Right lobe of liver (tissue), 6 donors: Measurements from ENCODE around the gene NLGN1. TPM values are rescaled to one million over a fixed set of nuclear protein-coding genes. Genes with fewer than 3 reads are reported as not detected.
"Not testable (repeated sequence)": the region's sequence is repeated elsewhere in the genome, so short reads cannot be mapped to it uniquely, and the experiment has no call there.

Experiments used
- ATAC-seq, 4 donors: fragments of 200-7000 bp; cut with Tn5 transposase; one replicate each; pipeline ENCODE4 v1.9.1; 2020; ENCODE audit warnings: mild to moderate bottlenecking in 4 of 4, moderate library complexity in 4 of 4
- DNase-seq, 3 donors: peaks; one replicate each; pipeline ENCODE4 v3.0.0-alpha.2; 2020
- H3K27ac ChIP-seq, 3 donors: fragments of 200-600 bp; one replicate each; pipeline ENCODE4 v1.8.0; 2022
- H3K27me3 ChIP-seq, 2 donors: fragments of 200-600 bp; one replicate each; pipeline ENCODE4 v1.8.0; 2022
- H3K36me3 ChIP-seq, 4 donors: fragments of 200-600 bp; sonication (generic) in 1 of 4; one replicate each; pipeline versions ENCODE4 v1.5.1 to v1.8.0; 2017 to 2022; ENCODE audit warnings: control low read depth in 1 of 4
- H3K4me1 ChIP-seq, 4 donors: fragments of 200-600 bp; sonication (generic) in 1 of 4; one replicate each; pipeline versions ENCODE4 v1.5.1 to v1.8.0; 2017 to 2022; ENCODE audit warnings: control low read depth in 1 of 4
- H3K4me3 ChIP-seq, 3 donors: fragments of 200-600 bp; one replicate each; pipeline ENCODE4 v1.8.0; 2022
- H3K9me3 ChIP-seq, 4 donors: fragments of 200-600 bp; sonication (generic) in 1 of 4; one replicate each; pipeline versions ENCODE4 v1.5.1 to v1.8.0; 2017 to 2022; ENCODE audit warnings: control low read depth in 1 of 4
- CTCF ChIP-seq, 4 donors: fragments of 200-600 bp in 3 of 4; fragments of 450-650 bp in 1 of 4; IDR thresholded peaks; one replicate each; pipeline versions ENCODE4 v1.5.1 to v1.8.0; 2016 to 2022; ENCODE audit warnings: antibody characterized with exemption in 4 of 4, mild to moderate bottlenecking in 2 of 4
- POLR2A ChIP-seq: fragments of 450-650 bp; IDR thresholded peaks from one replicate; pipeline ENCODE4 v1.6.1; 2017; ENCODE audit warnings: antibody characterized with exemption, mild to moderate bottlenecking
- WGBS: methylation state at CpG from one replicate; pipeline ENCODE4 v1.1.6; 2018; ENCODE audit warnings: low coverage, low lambda C conversion rate; ENCODE audit not compliant: insufficient coverage; ENCODE audit errors: missing lambda C conversion rate; 5-methylcytosine and 5-hydroxymethylcytosine counted together
- intact Hi-C, 2 donors: fragments of 100-400 bp; cut with DNase I; formaldehyde crosslinking; loops; one replicate each; pipeline versions ENCODE4 v1.11.2 to v1.14.1; 2022
- total RNA-seq, 6 experiments: library from RNA; depleted of rRNA in 2 of 6; stranded (reverse); fragments of >200 nt in 2 of 6; fragmentation: NEBNext Ultra II Directional in 3 of 6; extraction: Animal tissue kit (Norgen Biotek cat#: 25700) in 3 of 6; gene quantifications; one replicate each; pipeline versions ENCODE4 v1.1.0 to v1.2.4, GENCODE V29; 2016 to 2023
- donor health status: DM: no; HTN: yes; CAD: no.
- donor health status: DM: no; HTN: no; CAD: no.
- donor health status: DM: no; HTN: no; CAD: no.
- donor health status: DM: no; HTN: yes; CAD: no.
- donor health status: DM: no; HTN: yes; CAD: no.

Gene NLGN1
- total RNA-seq, 6 experiments from 2014 or later = 0.02 to 0.12 TPM; not detected in 4

GRCh38 chr3:174202116-174202515 lies 804.6 kb downstream of the NLGN1 start:
- H3K9me3 ChIP-seq = no peaks in the 10 kb centered on the region
- H3K4me3 ChIP-seq = no peak overlapping the region
- H3K36me3 ChIP-seq = no peaks in the 10 kb centered on the region
- TF ChIP-seq POLR2A (no peak), CTCF (IDR thresholded peaks at IDR 0.05) (no peak)
- 52% methylated on average over 2 of the region's 2 CpGs for WGBS
- ATAC-seq = no peak
- no peaks in the 10 kb centered on the region for H3K27me3 ChIP-seq
- H3K4me1 ChIP-seq = no peaks in the 10 kb centered on the region
- DNase-seq = no peak
- intact Hi-C loops = no loop called here
- no peak overlapping the region for H3K27ac ChIP-seq

- Histone ChIP-seq H3K27me3 (no peaks in the 10 kb centered on the region), H3K4me1 (no peaks in the 10 kb centered on the region), H3K27ac (no peak overlapping the region), H3K4me3 (no peak overlapping the region), H3K36me3 (no peaks in the 10 kb centered on the region), H3K9me3 (no peaks in the 10 kb centered on the region)
- ATAC-seq (no peak), DNase-seq (no peak)
- WGBS = 35% methylated on average over 1 of the region's 1 CpG
- intact Hi-C loops = no loop called here
- no peak for TF ChIP-seq CTCF (IDR thresholded peaks at IDR 0.05)
- TF ChIP-seq POLR2A = no peak
These were observed 805.0 kb downstream of the NLGN1 start for GRCh38 chr3:174202561-174202960.

- DNase-seq (no peak), ATAC-seq (no peak)
- Histone ChIP-seq H3K27ac (no peak overlapping the region), H3K36me3 (no peaks in the 10 kb centered on the region), H3K4me1 (no peaks in the 10 kb centered on the region), H3K9me3 (no peaks in the 10 kb centered on the region), H3K27me3 (no peaks in the 10 kb centered on the region), H3K4me3 (no peak overlapping the region)
- no peak for TF ChIP-seq POLR2A
- TF ChIP-seq CTCF (IDR thresholded peaks at IDR 0.05) = no peak
- 21% methylated on average over 1 of the region's 1 CpG for WGBS
- intact Hi-C loops = no loop called here
These were observed 807.2 kb downstream of the NLGN1 start for GRCh38 chr3:174204765-174205164.

- intact Hi-C loops = no loop called here
- Histone ChIP-seq H3K4me1 (no peaks in the 10 kb centered on the region), H3K9me3 (no peaks in the 10 kb centered on the region), H3K4me3 (no peak overlapping the region), H3K27me3 (no peaks in the 10 kb centered on the region), H3K27ac (no peak overlapping the region), H3K36me3 (no peaks in the 10 kb centered on the region)
- TF ChIP-seq CTCF (IDR thresholded peaks at IDR 0.05) = no peak
- 84% methylated on average over 4 of the region's 4 CpGs for WGBS
- no peak for ATAC-seq
- DNase-seq = no peak
These were observed 809.2 kb downstream of the NLGN1 start for GRCh38 chr3:174206607-174207192.

GRCh38 chr3:174208161-174208560 lies 810.6 kb downstream of the NLGN1 start:
- WGBS = 78% methylated on average over 2 of the region's 2 CpGs
- Histone ChIP-seq H3K4me1 (no peaks in the 10 kb centered on the region), H3K27me3 (no peaks in the 10 kb centered on the region), H3K4me3 (no peak overlapping the region), H3K9me3 (no peaks in the 10 kb centered on the region), H3K36me3 (no peaks in the 10 kb centered on the region), H3K27ac (no peak overlapping the region)
- intact Hi-C loops = no loop called here
- DNase-seq = no peak
- TF ChIP-seq POLR2A = no peak
- TF ChIP-seq CTCF (IDR thresholded peaks at IDR 0.05) = no peak
- ATAC-seq = no peak

- WGBS = 40% methylated on average over 1 of the region's 24 CpGs
- not testable (repeated sequence) for DNase-seq
These were observed 814.4 kb downstream of the NLGN1 start for GRCh38 chr3:174211896-174212295.

More at GRCh38 chr3:174211896-174212295, 814.4 kb downstream of the NLGN1 start:
- intact Hi-C loops, H3K27me3 ChIP-seq, H3K4me3 ChIP-seq, H3K27ac ChIP-seq, ATAC-seq, H3K4me1 ChIP-seq, H3K9me3 ChIP-seq, H3K36me3 ChIP-seq: not testable (repeated sequence)
